ENCODE data around the gene HSD17B14. TPM values are rescaled to one million over a fixed set of nuclear protein-coding genes. Genes with fewer than 3 reads are reported as not detected.
"Not testable (repeated sequence)": the region's sequence is repeated elsewhere in the genome, so short reads cannot be mapped to it uniquely, and the experiment has no call there.

Gene HSD17B14
- total and polyA plus RNA-seq, 9 of the 15 experiments (the other 6 are each of a cell fraction or from before 2014, with no cell fraction given) = 0.16 TPM; not detected in 8

DNA sequence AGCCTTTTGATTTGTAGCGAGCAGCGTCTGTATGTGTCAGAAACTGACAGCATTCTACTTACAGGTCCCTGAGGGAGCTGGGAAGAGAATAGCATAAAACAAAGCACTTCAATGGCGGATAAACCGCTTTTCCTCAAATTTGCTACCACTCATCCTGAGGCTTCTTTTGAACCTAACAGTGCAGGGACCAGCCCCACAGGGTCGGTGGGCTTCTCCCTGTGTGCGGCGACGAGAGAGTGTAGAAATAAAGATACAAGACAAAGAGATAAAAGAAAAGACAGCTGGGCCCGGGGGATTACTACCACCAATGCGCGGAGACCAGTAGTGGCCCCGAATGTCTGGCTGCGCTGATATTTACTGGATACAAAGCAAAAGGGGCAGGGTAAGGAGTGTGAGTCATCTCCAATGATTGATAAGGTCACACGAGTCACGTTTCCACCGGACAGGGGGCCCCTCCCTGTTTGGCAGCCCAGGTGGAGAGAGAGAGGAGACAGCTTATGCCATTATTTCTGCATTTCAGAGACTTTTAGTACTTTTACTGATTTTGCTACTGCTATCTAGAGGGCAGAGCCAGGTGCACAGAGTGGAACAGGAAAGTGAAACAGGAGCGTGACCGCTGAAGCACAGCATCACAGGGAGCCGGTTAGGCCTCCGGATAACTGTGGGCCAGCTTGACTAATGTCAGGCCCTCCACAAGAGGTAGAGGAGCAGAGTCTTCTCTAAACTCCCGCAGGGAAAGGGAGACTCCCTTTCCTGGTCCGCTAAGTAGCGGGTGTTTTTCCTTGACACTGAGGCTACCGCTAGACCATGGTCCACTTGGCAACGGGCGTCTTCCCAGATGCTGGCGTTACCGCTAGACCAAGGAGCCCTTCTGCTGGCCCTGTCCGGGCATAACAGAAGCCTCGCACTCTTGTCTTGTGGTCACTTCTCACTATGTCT, 40.0 kb upstream of the HSD17B14 start (continued):
- peak; percentile 76 for TF ChIP-seq KDM5B (IDR thresholded peaks at IDR 0.05; ENCODE audit: insufficient replicate concordance, low read depth, low read length)
- 0 out of 4 replicates have a peak, but pooled peaks have one; percentile 13 to 19 for TF ChIP-seq FOXA3 (CRISPR knock-in tag; conservative IDR thresholded peaks at IDR 0.05 in 1 of 2, IDR thresholded peaks at IDR 0.05 in 1 of 2)
- TF ChIP-seq FOXK1 (CRISPR knock-in tag; IDR thresholded peaks at IDR 0.05; ENCODE audit: borderline replicate concordance) = peak; percentile 54; the same call in 1 of the 2 replicates
- TF ChIP-seq ZFX (CRISPR knock-in tag; IDR thresholded peaks at IDR 0.05) = peak; percentile 54; the same call in 1 of the 2 replicates
- peak; percentile 82 for TF ChIP-seq JUN (IDR thresholded peaks at IDR 0.05; ENCODE audit: borderline replicate concordance, low read depth, low read length)
- 0 out of 2 replicates have a peak, but pooled peaks have one; percentile 20 for TF ChIP-seq JUN (CRISPR knock-in tag; IDR thresholded peaks at IDR 0.05; ENCODE audit: borderline replicate concordance)
- peak; percentile 55; the same call in 1 of the 2 replicates for TF ChIP-seq GATAD2A (IDR thresholded peaks at IDR 0.05)
- TF ChIP-seq, protein P1, sequence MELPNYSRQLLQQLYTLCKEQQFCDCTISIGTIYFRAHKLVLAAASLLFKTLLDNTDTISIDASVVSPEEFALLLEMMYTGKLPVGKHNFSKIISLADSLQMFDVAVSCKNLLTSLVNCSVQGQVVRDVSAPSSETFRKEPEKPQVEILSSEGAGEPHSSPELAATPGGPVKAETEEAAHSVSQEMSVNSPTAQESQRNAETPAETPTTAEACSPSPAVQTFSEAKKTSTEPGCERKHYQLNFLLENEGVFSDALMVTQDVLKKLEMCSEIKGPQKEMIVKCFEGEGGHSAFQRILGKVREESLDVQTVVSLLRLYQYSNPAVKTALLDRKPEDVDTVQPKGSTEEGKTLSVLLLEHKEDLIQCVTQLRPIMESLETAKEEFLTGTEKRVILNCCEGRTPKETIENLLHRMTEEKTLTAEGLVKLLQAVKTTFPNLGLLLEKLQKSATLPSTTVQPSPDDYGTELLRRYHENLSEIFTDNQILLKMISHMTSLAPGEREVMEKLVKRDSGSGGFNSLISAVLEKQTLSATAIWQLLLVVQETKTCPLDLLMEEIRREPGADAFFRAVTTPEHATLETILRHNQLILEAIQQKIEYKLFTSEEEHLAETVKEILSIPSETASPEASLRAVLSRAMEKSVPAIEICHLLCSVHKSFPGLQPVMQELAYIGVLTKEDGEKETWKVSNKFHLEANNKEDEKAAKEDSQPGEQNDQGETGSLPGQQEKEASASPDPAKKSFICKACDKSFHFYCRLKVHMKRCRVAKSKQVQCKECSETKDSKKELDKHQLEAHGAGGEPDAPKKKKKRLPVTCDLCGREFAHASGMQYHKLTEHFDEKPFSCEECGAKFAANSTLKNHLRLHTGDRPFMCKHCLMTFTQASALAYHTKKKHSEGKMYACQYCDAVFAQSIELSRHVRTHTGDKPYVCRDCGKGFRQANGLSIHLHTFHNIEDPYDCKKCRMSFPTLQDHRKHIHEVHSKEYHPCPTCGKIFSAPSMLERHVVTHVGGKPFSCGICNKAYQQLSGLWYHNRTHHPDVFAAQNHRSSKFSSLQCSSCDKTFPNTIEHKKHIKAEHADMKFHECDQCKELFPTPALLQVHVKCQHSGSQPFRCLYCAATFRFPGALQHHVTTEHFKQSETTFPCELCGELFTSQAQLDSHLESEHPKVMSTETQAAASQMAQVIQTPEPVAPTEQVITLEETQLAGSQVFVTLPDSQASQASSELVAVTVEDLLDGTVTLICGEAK (IDR thresholded peaks at IDR 0.05) = 0 out of 2 replicates have a peak, but pooled peaks have one; percentile 11
- TF ChIP-seq, protein P1 (CRISPR knock-in tag; IDR thresholded peaks at IDR 0.05) = not testable (repeated sequence)
- TF ChIP-seq, protein P2, sequence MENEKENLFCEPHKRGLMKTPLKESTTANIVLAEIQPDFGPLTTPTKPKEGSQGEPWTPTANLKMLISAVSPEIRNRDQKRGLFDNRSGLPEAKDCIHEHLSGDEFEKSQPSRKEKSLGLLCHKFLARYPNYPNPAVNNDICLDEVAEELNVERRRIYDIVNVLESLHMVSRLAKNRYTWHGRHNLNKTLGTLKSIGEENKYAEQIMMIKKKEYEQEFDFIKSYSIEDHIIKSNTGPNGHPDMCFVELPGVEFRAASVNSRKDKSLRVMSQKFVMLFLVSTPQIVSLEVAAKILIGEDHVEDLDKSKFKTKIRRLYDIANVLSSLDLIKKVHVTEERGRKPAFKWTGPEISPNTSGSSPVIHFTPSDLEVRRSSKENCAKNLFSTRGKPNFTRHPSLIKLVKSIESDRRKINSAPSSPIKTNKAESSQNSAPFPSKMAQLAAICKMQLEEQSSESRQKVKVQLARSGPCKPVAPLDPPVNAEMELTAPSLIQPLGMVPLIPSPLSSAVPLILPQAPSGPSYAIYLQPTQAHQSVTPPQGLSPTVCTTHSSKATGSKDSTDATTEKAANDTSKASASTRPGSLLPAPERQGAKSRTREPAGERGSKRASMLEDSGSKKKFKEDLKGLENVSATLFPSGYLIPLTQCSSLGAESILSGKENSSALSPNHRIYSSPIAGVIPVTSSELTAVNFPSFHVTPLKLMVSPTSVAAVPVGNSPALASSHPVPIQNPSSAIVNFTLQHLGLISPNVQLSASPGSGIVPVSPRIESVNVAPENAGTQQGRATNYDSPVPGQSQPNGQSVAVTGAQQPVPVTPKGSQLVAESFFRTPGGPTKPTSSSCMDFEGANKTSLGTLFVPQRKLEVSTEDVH (IDR thresholded peaks at IDR 0.05; ENCODE audit: low read depth, partially characterized antibody) = peak; percentile 80
- TF ChIP-seq ZNF263 (CRISPR knock-in tag; IDR thresholded peaks at IDR 0.05; ENCODE audit: borderline replicate concordance) = 0 out of 2 replicates have a peak, but pooled peaks have one; percentile 31
- peak; percentile 51; the same call in 1 of the 2 replicates for TF ChIP-seq GATA2 (CRISPR knock-in tag; IDR thresholded peaks at IDR 0.05)

Measured in K562 (cell line).